ENCODE results near the gene GRSF1. TPM values are rescaled to one million over a fixed set of nuclear protein-coding genes. Genes with fewer than 3 reads are reported as not detected.

The GRSF1 gene
- total RNA-seq, 1 donor from 2014 or later, result 112 TPM

GRCh38 chr4:70783096-70783495 is 56.6 kb downstream of the GRSF1 start:
- H3K27me3 Mint-ChIP-seq (ENCODE audit: low read depth, unreplicated experiment), result no peaks in the 10 kb centered on the region

GRCh38 chr4:70778888-70779422 is 60.7 kb downstream of the GRSF1 start:
- peak; percentile 53 for DNase-seq (ENCODE audit: low read depth)
- no peak overlapping the region for H3K4me2 ChIP-seq (ENCODE audit: low read length)
- no peak overlapping the region for H3K27ac Mint-ChIP-seq (ENCODE audit: unreplicated experiment)

More at GRCh38 chr4:70783096-70783495, 56.6 kb downstream of the GRSF1 start:
- no peak overlapping the region for H2AFZ ChIP-seq (ENCODE audit: low read depth, low read length)
- H3K4me3 Mint-ChIP-seq (ENCODE audit: unreplicated experiment), result no peak overlapping the region
- H3K27ac Mint-ChIP-seq (ENCODE audit: unreplicated experiment), result no peak overlapping the region
- no peak overlapping the region for H3K4me2 ChIP-seq (ENCODE audit: low read length)
- no peaks in the 10 kb centered on the region for H3K4me1 Mint-ChIP-seq (ENCODE audit: low read depth, unreplicated experiment)
- no peaks in the 10 kb centered on the region for H3K79me2 ChIP-seq (ENCODE audit: insufficient read depth, low read length)
- H3K9me3 Mint-ChIP-seq (ENCODE audit: unreplicated experiment), result no peaks in the 10 kb centered on the region
- H3K4me3 ChIP-seq (ENCODE audit: insufficient read depth, low read depth, low read length), result no peak overlapping the region
- H3K4me1 ChIP-seq (ENCODE audit: insufficient read depth, low read length), result no peaks in the 10 kb centered on the region
- no peak overlapping the region for H3K9ac ChIP-seq (ENCODE audit: low read length)
- peaks cover 22% of the 10 kb centered on the region for H3K36me3 ChIP-seq (ENCODE audit: insufficient read depth, low read length)
- H3K9me3 ChIP-seq (ENCODE audit: insufficient read depth, low read depth, low read length), result no peaks in the 10 kb centered on the region
- no peak for TF ChIP-seq CTCF (IDR thresholded peaks at IDR 0.05; ENCODE audit: insufficient read depth, low read depth, low read length)
- no peak for TF ChIP-seq EZH2 (IDR thresholded peaks at IDR 0.05; ENCODE audit: insufficient read depth, low read length)
- H3K27ac ChIP-seq (ENCODE audit: low read depth, low read length), result no peak overlapping the region
- H3K36me3 Mint-ChIP-seq (ENCODE audit: low read depth, unreplicated experiment), result peaks cover 3% of the 10 kb centered on the region
- DNase-seq (ENCODE audit: low read depth), result no peak
- no peaks in the 10 kb centered on the region for H4K20me1 ChIP-seq (ENCODE audit: insufficient read depth, low read length)
- no peaks in the 10 kb centered on the region for H3K27me3 ChIP-seq (ENCODE audit: insufficient read depth, low read length)
- FAIRE-seq, result no peak

More at GRCh38 chr4:70778888-70779422, 60.7 kb downstream of the GRSF1 start:
- Mint-ChIP-seq H3K36me3 (ENCODE audit: low read depth, unreplicated experiment) (no peaks in the 10 kb centered on the region), H3K4me1 (ENCODE audit: low read depth, unreplicated experiment) (no peaks in the 10 kb centered on the region), H3K4me3 (ENCODE audit: unreplicated experiment) (no peak overlapping the region), H3K27me3 (ENCODE audit: low read depth, unreplicated experiment) (no peaks in the 10 kb centered on the region), H3K9me3 (ENCODE audit: unreplicated experiment) (no peaks in the 10 kb centered on the region)
- Histone ChIP-seq H3K27ac (ENCODE audit: low read depth, low read length) (no peak overlapping the region), H3K27me3 (ENCODE audit: insufficient read depth, low read length) (no peaks in the 10 kb centered on the region), H3K79me2 (ENCODE audit: insufficient read depth, low read length) (no peaks in the 10 kb centered on the region), H4K20me1 (ENCODE audit: insufficient read depth, low read length) (no peaks in the 10 kb centered on the region), H3K9ac (ENCODE audit: low read length) (no peak overlapping the region), H2AFZ (ENCODE audit: low read depth, low read length) (no peak overlapping the region), H3K4me1 (ENCODE audit: insufficient read depth, low read length) (no peaks in the 10 kb centered on the region), H3K9me3 (ENCODE audit: insufficient read depth, low read depth, low read length) (no peaks in the 10 kb centered on the region), H3K36me3 (ENCODE audit: insufficient read depth, low read length) (peaks cover 22% of the 10 kb centered on the region), H3K4me3 (ENCODE audit: insufficient read depth, low read depth, low read length) (no peak overlapping the region)
- FAIRE-seq, result no peak
- TF ChIP-seq CTCF (IDR thresholded peaks at IDR 0.05; ENCODE audit: insufficient read depth, low read depth, low read length) (no peak), EZH2 (IDR thresholded peaks at IDR 0.05; ENCODE audit: insufficient read depth, low read length) (no peak)
